HT1080 (cell line): ENCODE data around the gene NRXN3. TPM values are rescaled to one million over a fixed set of nuclear protein-coding genes. Genes with fewer than 3 reads are reported as not detected.
A peak's percentile ranks its signal among the peaks of the same experiment; 100 is the strongest.

Experiments
- DNase-seq: peaks from one replicate; pipeline ENCODE4 v3.0.0-alpha.2; 2015; ENCODE audit warnings: low read depth
- total RNA-seq: library from RNA; depleted of rRNA; stranded (reverse); fragments of >200 nt; shearing (Covaris generic); gene quantifications from 2 replicates; pipeline ENCODE4 v1.2.3, GENCODE V29; 2014

NRXN3 gene
- total RNA-seq, 1 experiment from 2014 or later = 1.2 TPM

GRCh38 chr14:79383475-79383874, 1213.3 kb downstream of the NRXN3 start:
- no peak for DNase-seq

GRCh38 chr14:79395061-79395460, 1224.9 kb downstream of the NRXN3 start:
- DNase-seq = no peak

- DNase-seq = no peak
These were observed 1234.8 kb downstream of the NRXN3 start for GRCh38 chr14:79404874-79405511.

GRCh38 chr14:79405512-79405910, 1235.3 kb downstream of the NRXN3 start:
- DNase-seq = no peak

GRCh38 chr14:79407572-79407971, 1237.4 kb downstream of the NRXN3 start:
- DNase-seq = no peak

DNA sequence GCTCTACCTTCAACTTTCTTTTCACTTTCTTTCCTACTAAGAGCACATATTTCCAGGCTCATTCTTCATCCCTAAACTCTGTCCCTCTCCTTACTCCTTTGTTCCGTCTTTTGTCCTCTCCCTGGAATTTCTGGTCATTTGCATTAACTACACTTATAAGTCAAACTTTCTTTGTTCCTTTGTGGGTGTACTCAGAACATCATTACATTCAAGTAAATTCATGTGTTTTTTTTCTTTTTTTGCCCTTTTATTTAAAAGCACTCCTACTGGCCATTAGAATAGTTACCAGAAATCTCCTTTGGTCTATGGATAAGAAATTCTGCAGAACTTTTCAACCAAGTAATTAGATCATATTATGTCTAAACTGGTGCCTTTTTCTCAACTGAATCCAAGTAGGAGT, 1238.5 kb downstream of the NRXN3 start:
- DNase-seq = no peak

- DNase-seq = peak; percentile 51
These were observed 1241.4 kb downstream of the NRXN3 start for GRCh38 chr14:79411403-79412174.

DNA sequence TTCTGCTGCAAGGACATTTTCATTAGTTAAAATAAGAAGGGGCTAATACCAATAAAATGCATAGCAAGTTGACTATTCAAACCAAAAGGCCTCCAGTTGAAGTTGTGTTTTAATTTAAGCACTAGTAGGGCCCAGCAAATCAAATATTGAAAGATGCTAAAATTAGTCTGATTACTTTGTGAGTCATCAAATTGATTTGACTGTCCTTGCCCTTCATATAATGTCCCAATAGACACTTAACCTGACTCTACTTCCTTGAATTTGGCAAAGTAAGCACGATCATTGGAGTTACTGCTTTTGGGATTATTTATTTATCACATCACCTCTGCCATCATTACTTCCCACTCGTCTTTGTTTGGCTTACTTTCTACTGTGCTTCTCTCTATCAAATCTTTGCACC, 1242.6 kb downstream of the NRXN3 start:
- DNase-seq = no peak

DNA sequence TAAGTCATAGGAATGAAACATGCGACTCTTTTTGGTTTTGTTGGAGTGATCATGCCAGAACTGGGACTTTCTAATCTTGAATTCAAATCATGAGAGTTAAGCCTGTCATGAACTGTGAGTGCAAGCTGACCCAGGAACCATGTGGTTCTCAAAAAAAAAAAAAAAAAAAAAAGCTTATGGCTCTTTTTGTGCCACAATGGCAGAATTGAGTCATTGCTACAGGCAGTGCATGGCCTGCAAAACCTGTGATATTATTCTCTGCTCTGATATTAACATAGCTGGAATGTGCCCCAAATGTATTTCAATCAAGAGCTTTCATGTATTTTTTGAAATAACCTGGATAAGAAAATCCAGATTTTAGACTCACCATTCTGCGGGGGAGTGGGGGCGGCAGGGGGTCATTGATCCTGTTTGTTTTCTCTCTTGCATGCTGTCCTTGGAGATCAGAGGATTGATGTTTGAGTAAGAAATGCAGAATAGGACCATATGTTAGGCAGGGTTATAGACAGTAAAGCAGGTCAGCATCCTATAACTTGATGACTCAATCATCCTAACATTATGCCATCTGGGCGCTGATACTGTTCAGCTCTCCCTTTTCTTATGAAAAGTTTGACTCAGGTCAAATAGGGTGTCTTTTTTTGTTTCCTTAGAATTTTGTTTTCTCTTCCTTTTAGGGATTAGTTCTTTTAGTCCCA, 1243.7 kb downstream of the NRXN3 start:
- DNase-seq = no peak

- no peak for DNase-seq
These were observed 1245.6 kb downstream of the NRXN3 start for GRCh38 chr14:79415726-79416125.

DNA sequence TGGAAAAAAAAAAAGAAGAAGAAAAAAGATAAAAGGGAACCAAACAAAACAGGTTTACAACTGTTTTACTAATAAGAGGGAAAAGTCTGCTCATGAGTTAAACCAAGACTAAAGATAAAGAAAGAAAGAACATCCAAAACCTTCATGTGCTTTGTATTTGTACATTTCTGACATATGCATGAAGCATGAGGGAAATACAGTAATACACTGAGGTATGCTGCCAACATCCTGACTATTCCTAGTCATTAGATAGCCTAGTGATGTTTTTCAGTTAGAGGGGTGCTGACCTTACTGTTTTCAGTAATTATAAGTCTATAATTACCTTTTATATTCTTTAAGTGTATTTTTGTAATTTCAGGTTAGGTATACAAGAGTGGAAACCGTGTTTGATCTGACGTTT, 1247.8 kb downstream of the NRXN3 start:
- DNase-seq = no peak

GRCh38 chr14:79418649-79419415, 1248.7 kb downstream of the NRXN3 start:
- DNase-seq = no peak

DNA sequence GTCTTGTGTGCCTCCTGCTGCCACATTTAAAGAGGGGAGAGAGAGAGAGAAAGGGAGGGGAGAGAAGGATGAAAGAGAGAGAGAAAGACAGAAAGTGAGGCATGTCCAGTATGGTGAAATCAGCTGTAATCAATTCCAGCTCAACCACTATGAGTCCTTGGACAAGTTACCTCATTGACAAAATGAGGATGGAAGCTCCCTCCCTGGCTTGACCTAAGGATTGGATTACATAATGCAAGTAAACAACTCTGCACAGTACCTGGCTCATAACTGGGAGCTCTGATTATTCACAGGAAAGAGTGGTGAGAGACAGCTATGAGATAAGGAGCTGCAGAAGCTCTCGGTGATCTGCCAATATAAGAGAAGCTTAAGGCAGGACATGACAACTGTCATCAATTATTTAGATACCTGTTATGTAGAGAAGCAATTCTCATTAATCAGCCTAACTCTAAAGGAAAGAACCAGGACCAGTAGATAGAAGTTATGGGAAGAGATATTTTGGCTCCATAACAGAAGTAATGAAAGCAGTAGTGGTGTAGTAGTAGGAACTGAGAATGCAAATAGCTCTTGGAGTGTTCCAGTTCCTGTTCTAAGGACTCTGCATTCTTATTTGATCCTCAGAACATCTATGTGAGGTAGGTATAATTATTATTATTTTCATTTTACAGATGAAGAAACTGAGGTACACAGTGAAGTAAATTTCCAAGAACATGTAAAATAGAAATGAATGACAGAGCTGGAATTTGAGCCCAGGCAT, 1249.6 kb downstream of the NRXN3 start:
- no peak for DNase-seq

GRCh38 chr14:79420725-79421124, 1250.6 kb downstream of the NRXN3 start:
- no peak for DNase-seq

GRCh38 chr14:79421811-79422210, 1251.6 kb downstream of the NRXN3 start:
- DNase-seq = no peak

GRCh38 chr14:79424462-79424861, 1254.3 kb downstream of the NRXN3 start:
- DNase-seq = no peak

- no peak for DNase-seq
These were observed 1256.1 kb downstream of the NRXN3 start for GRCh38 chr14:79426103-79426755.

- no peak for DNase-seq
These were observed 1262.5 kb downstream of the NRXN3 start for GRCh38 chr14:79432640-79433039.

GRCh38 chr14:79436335-79436734, 1266.2 kb downstream of the NRXN3 start:
- no peak for DNase-seq

- no peak for DNase-seq
These were observed 1267.8 kb downstream of the NRXN3 start for GRCh38 chr14:79437951-79438350.
